ENCODE measurements around the gene TBRG4. TPM values are rescaled to one million over a fixed set of nuclear protein-coding genes. Genes with fewer than 3 reads are reported as not detected.

The TBRG4 gene
- 10 to 100 TPM; 75.7 to 82.8 TPM for total RNA-seq
- 82.7 TPM for polyA plus RNA-seq (ENCODE audit: insufficient read depth, low read depth, low replicate concordance)
- long read RNA-seq, donor 1, partial matches to known transcripts: 10 of 21 reads
- long read RNA-seq, donor 1, other reads (novel, unspliced or antisense): 0 of 21 reads
- long read RNA-seq, donor 2, transcript TBRG4-201 (11 exons, 2,243 nt): major isoform, 7 of 24 reads
- long read RNA-seq, donor 2, partial matches to known transcripts: 14 of 24 reads
- long read RNA-seq, donor 2, other reads (novel, unspliced or antisense): 0 of 24 reads

DNA sequence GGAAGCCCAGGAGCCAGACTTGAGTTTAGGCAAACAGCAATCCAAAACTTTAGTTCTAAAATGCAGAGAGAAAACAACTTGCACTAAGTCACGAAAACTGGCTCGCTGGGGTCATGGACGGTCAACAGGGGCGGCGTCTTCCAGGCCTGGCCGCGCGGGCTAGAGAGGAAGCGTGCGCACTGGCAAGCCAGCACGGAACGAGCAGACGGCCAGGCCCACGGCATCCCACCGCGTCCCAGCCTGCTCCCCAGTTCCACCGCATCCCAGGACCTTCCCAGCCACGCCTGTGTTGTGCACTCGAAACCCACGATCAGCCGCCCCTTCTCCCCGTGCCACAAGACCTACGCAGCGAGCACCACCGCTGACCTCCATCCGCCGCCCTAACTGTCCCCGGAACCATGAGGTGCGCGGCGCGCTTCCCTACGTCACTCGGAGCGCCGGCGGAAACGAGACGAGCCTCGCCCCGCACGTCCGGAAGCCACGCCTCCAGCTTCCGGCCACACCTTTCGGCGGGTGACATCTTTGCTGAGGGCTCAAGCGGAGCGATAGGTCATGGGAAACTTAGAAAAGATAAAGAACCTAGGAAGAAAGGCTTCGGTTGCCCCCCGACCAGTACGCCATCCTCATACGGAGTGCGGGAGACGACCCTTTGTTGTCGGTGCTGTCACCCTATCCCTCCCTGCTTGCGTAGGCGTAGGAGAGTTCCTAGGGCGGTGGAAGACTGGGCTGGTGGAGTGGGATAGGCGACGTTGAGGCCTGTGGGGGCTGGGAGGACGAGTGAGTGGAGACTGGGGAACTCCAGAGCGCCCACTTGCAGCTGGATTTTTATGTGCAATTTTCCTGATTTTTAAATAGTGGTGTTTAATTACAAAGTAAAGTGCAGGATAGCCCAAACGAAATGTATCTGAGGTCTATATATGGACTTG, at the start of gene TBRG4:
Gene TBRG4, minus strand, starts transcription at position 400 of the 926 bp plus-strand sequence. CDS start 2,460 bp downstream, outside the sequence.
- peak; percentile 97 for DNase-seq
- no peaks in the 10 kb centered on the region for H3K9me3 ChIP-seq
- H3K4me3 ChIP-seq: peak within 1 kb of the TSS; percentile 75 to 80
- peak; percentile 49 for TF ChIP-seq POLR2A (IDR thresholded peaks at IDR 0.05)
- TF ChIP-seq, protein P1, sequence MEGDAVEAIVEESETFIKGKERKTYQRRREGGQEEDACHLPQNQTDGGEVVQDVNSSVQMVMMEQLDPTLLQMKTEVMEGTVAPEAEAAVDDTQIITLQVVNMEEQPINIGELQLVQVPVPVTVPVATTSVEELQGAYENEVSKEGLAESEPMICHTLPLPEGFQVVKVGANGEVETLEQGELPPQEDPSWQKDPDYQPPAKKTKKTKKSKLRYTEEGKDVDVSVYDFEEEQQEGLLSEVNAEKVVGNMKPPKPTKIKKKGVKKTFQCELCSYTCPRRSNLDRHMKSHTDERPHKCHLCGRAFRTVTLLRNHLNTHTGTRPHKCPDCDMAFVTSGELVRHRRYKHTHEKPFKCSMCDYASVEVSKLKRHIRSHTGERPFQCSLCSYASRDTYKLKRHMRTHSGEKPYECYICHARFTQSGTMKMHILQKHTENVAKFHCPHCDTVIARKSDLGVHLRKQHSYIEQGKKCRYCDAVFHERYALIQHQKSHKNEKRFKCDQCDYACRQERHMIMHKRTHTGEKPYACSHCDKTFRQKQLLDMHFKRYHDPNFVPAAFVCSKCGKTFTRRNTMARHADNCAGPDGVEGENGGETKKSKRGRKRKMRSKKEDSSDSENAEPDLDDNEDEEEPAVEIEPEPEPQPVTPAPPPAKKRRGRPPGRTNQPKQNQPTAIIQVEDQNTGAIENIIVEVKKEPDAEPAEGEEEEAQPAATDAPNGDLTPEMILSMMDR (IDR thresholded peaks at IDR 0.05): peak in 2 of 3 experiments; percentile 10 to 29
- H3K4me1 ChIP-seq: peaks cover 16% of the 10 kb centered on the region
- peak within 1 kb of the TSS; percentile 86 to 92 for H3K27ac ChIP-seq
- WGBS, 2 donors: 0 to 2% methylated on average over 24 to 59 of the region's 64 CpGs
- H3K36me3 ChIP-seq (ENCODE audit: low read depth, missing control alignments): no peaks in the 10 kb centered on the region
- intact Hi-C loops (cut with DNase I; ENCODE audit: low total_unique reads): no loop called here
- no peaks in the 10 kb centered on the region for H3K27me3 ChIP-seq

DNA sequence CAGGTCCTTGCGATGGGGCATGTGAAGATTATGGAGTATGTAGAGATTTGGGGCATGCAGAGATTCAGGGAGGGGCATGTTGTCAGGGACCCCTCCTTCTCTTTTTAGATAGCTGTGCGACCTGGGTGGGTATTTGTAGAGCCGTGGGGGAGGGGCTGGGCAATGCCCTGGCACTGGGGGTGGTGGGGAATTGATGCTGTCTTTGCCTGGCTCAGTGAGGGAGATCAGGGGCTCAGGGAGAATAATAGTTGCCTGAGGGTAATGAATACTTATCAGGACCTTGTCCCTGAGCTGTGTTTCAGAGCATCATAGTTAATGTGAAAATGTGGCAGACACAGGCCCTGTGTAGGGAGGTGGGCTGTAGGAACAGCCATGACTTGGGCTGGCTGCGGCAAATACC, 49.6 kb upstream of the TBRG4 start:
- no peak overlapping the region for H3K27ac ChIP-seq
- no peaks in the 10 kb centered on the region for H3K27me3 ChIP-seq
- H3K36me3 ChIP-seq (ENCODE audit: low read depth, missing control alignments): no peaks in the 10 kb centered on the region
- DNase-seq: no peak
- H3K4me1 ChIP-seq: peaks cover 3% of the 10 kb centered on the region
- H3K9me3 ChIP-seq: no peaks in the 10 kb centered on the region
- intact Hi-C loops (cut with DNase I; ENCODE audit: low total_unique reads): no loop called here
- WGBS, 2 donors: 80 to 83% methylated on average over 4 of the region's 4 CpGs
- H3K4me3 ChIP-seq: no peak overlapping the region
- no peak for TF ChIP-seq POLR2A (IDR thresholded peaks at IDR 0.05)
- TF ChIP-seq, protein P1 (IDR thresholded peaks at IDR 0.05): no peak

DNA sequence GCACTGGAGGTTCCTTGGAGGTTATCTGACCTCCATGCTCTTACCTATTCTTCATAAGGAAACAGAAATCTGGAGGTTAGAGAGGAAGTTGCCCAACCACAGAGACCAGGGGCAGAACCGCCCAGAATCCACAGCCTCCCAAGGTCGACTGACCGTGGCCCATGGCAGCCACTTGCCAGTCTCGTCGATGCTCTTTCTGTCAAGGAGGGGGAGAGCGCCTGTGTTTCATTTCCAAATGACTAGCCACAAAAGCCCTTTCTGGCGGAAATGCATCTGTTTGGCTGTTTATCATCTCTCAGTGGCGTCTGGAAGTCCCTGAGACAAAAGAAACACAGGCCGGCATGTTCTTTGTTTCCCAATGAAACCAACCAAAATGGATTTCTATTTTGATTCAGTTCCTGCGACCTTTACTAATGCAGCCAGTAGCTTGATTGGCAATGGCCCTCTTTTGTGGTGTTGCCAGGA, 49.0 kb upstream of the TBRG4 start:
- H3K4me1 ChIP-seq: peaks cover 3% of the 10 kb centered on the region
- H3K4me3 ChIP-seq: no peak overlapping the region
- H3K9me3 ChIP-seq: no peaks in the 10 kb centered on the region
- H3K36me3 ChIP-seq (ENCODE audit: low read depth, missing control alignments): no peaks in the 10 kb centered on the region
- WGBS, 2 donors: 60 to 78% methylated on average over 10 of the region's 10 CpGs
- intact Hi-C loops (cut with DNase I; ENCODE audit: low total_unique reads): no loop called here
- H3K27me3 ChIP-seq: no peaks in the 10 kb centered on the region
- no peak overlapping the region for H3K27ac ChIP-seq
- no peak for DNase-seq
- no peak for TF ChIP-seq POLR2A (IDR thresholded peaks at IDR 0.05)
- TF ChIP-seq, protein P1 (IDR thresholded peaks at IDR 0.05): no peak

DNA sequence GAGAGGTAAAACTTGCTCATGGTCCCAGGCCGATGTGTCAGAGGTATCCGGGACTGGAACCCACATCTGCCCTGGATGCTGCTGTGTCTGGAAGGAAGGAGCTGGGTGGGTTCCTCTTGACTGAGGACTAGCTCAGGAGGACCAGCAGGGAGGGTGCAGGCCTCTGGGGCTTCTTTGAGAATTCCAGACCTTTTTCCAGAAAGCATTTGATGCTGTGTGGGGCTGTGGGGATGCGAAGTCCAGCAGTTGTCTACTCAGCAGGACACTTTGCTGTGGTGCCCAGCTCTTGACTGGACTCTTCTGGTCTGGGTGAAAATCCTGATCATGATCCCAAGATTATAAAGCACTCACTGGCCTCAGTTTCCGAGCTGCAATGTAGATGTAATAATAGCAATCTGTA, 47.8 kb upstream of the TBRG4 start:
- H3K36me3 ChIP-seq (ENCODE audit: low read depth, missing control alignments): no peaks in the 10 kb centered on the region
- H3K4me3 ChIP-seq: no peak overlapping the region
- DNase-seq: no peak
- H3K27ac ChIP-seq: no peak overlapping the region
- intact Hi-C loops (cut with DNase I; ENCODE audit: low total_unique reads): loop anchor here (5.0 kb wide), 1 partner anchor 98 kb away; no protein-coding TSS in a partner anchor
- H3K4me1 ChIP-seq: peaks cover 3% of the 10 kb centered on the region
- WGBS, 2 donors: 85 to 89% methylated on average over 3 to 4 of the region's 4 CpGs
- H3K27me3 ChIP-seq: no peaks in the 10 kb centered on the region
- no peaks in the 10 kb centered on the region for H3K9me3 ChIP-seq
- TF ChIP-seq, protein P1 (IDR thresholded peaks at IDR 0.05): no peak
- no peak for TF ChIP-seq POLR2A (IDR thresholded peaks at IDR 0.05)
